Panc1 (cell line): ENCODE measurements around the gene SLC4A7. TPM values are rescaled to one million over a fixed set of nuclear protein-coding genes. Genes with fewer than 3 reads are reported as not detected.

ENCODE experiments used
- ATAC-seq: fragments of 200-7000 bp; cut with Tn5 transposase; 2 replicates; pipeline ENCODE4 v1.9.1; 2020; ENCODE audit warnings: mild to moderate bottlenecking, moderate library complexity
- BruUV-seq: library from RNA; stranded (reverse); fragments of 400-500 nt; replicated peaks from 2 replicates; lab custom pipeline; 2021; lab: Mats Ljungman, UMichigan
- CTCF ChIA-PET: fragments of 300-600 bp; sonication (Branson Sonifier 250); formaldehyde crosslinking; loops from one replicate; lab custom pipeline; 2022; ENCODE audit warnings: antibody characterized with exemption; lab: Charles Lee
- POLR2A ChIA-PET: fragments of 300-600 bp; sonication (Branson Sonifier 250); formaldehyde crosslinking; loops from one replicate; lab custom pipeline; 2022; ENCODE audit warnings: antibody characterized with exemption; lab: Charles Lee
- DNase-seq: peaks from one replicate; pipeline ENCODE4 v3.0.0-alpha.2; 2010; ENCODE audit warnings: low read depth, low spot score
- H3K27ac ChIP-seq: 2 replicates; pipeline ENCODE4 v1.5.1; 2011; ENCODE audit warnings: mild to moderate bottlenecking, low read length, inconsistent platforms
- H3K27me3 ChIP-seq: fragments of 200-500 bp; sonication (Bioruptor generic); 2 replicates; pipeline ENCODE4 v1.6.0; 2014; ENCODE audit warnings: low read length, inconsistent platforms; ENCODE audit not compliant: control insufficient read depth, insufficient read depth
- H3K36me3 ChIP-seq: fragments of 200-500 bp; sonication (Bioruptor generic); 2 replicates; pipeline ENCODE4 v1.5.1; 2014; ENCODE audit warnings: inconsistent platforms, mild to moderate bottlenecking, low read length, moderate library complexity; ENCODE audit not compliant: control insufficient read depth, insufficient read depth
- H3K4me1 ChIP-seq: 2 replicates; pipeline ENCODE4 v1.5.1; 2011; ENCODE audit warnings: inconsistent platforms, mild to moderate bottlenecking, low read length, moderate library complexity; ENCODE audit not compliant: control insufficient read depth, insufficient read depth
- H3K4me3 ChIP-seq, 2 experiments: 2 replicates each; pipeline ENCODE4 v1.5.1; 2011 to 2012; ENCODE audit warnings: low read depth in 2 of 2, low read length in 2 of 2, mild to moderate bottlenecking in 2 of 2, inconsistent platforms in 1 of 2, moderate library complexity in 1 of 2
- H3K9me3 ChIP-seq: fragments of 200-500 bp; sonication (Bioruptor generic); 2 replicates; pipeline ENCODE4 v1.5.1; 2014; ENCODE audit warnings: low read depth, mild to moderate bottlenecking, inconsistent platforms, low read length, moderate library complexity; ENCODE audit not compliant: control insufficient read depth, insufficient read depth
- CTCF ChIP-seq: fragments of 450-650 bp; IDR thresholded peaks from 2 replicates; pipeline ENCODE4 v1.5.1; 2017; ENCODE audit warnings: mild to moderate bottlenecking
- POLR2AphosphoS5 ChIP-seq: IDR thresholded peaks from 2 replicates; pipeline ENCODE4 v1.6.1; 2012; ENCODE audit warnings: mild to moderate bottlenecking, low read depth, low read length, moderate library complexity
- REST ChIP-seq, 2 experiments: IDR thresholded peaks; 2 replicates each; pipeline ENCODE4 v1.6.1; 2011 to 2012; ENCODE audit warnings: low read depth in 2 of 2, control low read depth in 1 of 2, low read length in 1 of 2, mild to moderate bottlenecking in 1 of 2, moderate library complexity in 1 of 2; ENCODE audit not compliant: insufficient read depth in 1 of 2
- SIN3A ChIP-seq: IDR thresholded peaks from 2 replicates; pipeline ENCODE4 v1.6.1; 2012; ENCODE audit warnings: low read depth, mild to moderate bottlenecking, low read length, moderate library complexity, borderline replicate concordance; ENCODE audit not compliant: insufficient read depth
- in situ Hi-C: cut with HindIII; loops from 2 replicates; pipeline ENCODE4 v1.10.0; 2016; ENCODE audit warnings: low sequenced_read_pairs, low pct_unique_long_range_greater_than_20kb
- intact Hi-C: fragments of 100-400 bp; cut with micrococcal nuclease; formaldehyde crosslinking; loops from one replicate; pipeline ENCODE4 v1.10.0; 2022; ENCODE audit not compliant: unreplicated experiment
- total RNA-seq: library from RNA; stranded (reverse); gene quantifications from one replicate; pipeline ENCODE4 v1.2.1, GENCODE V29; 2021; ENCODE audit not compliant: unreplicated experiment

SLC4A7 gene
- total RNA-seq, 1 experiment from 2014 or later, result 99.4 TPM

GRCh38 chr3:27483117-27484014 is 818 bp downstream of the SLC4A7 start:
- POLR2A ChIA-PET, result interaction anchor here (1.0 kb wide), 1 partner anchor 16 kb away, joined by 6 read pairs; no protein-coding TSS in a partner anchor
- intact Hi-C loops, result loop anchor here (5.0 kb wide), 3 partner anchors 39 to 199 kb away; no protein-coding TSS in a partner anchor
- TF ChIP-seq REST (IDR thresholded peaks at IDR 0.05; ENCODE audit: insufficient read depth in 1 of 2, low read depth in 2 of 2, low read length in 1 of 2) (no peak), POLR2AphosphoS5 (peak; percentile 34; the same call in 1 of the 2 replicates)
- in situ Hi-C loops, result no loop called here
- ATAC-seq (peak; percentile 19), DNase-seq (no peak)
- CTCF ChIA-PET, result no interaction called here
- H3K4me1 ChIP-seq, result peaks cover 20% of the 10 kb centered on the region
- no peaks in the 10 kb centered on the region for H3K9me3 ChIP-seq
- H3K27me3 ChIP-seq, result no peaks in the 10 kb centered on the region
- peak overlapping the region; percentile 95 for H3K27ac ChIP-seq
- no TSS peak for BruUV-seq
- H3K36me3 ChIP-seq, result no peaks in the 10 kb centered on the region
- H3K4me3 ChIP-seq, result peak overlapping the region; percentile 78 to 86

GRCh38 chr3:27479806-27480543 is 4.2 kb downstream of the SLC4A7 start:
- TF ChIP-seq POLR2AphosphoS5 (0 out of 2 replicates have a peak, but pooled peaks have one; percentile 18), SIN3A (no peak), REST (IDR thresholded peaks at IDR 0.05; ENCODE audit: insufficient read depth in 1 of 2, low read depth in 2 of 2, low read length in 1 of 2) (no peak), CTCF (no peak)
- POLR2A ChIA-PET, result no interaction called here
- Histone ChIP-seq H3K27me3 (no peaks in the 10 kb centered on the region), H3K4me1 (peaks cover 31% of the 10 kb centered on the region), H3K4me3 (peak overlapping the region; percentile 78 to 86), H3K36me3 (peaks cover 2% of the 10 kb centered on the region; the same call in 1 of the 2 replicates), H3K27ac (peak overlapping the region; percentile 95), H3K9me3 (no peaks in the 10 kb centered on the region)
- in situ Hi-C loops (no loop called here), intact Hi-C loops (loop anchor here (5.0 kb wide), 3 partner anchors 42 to 202 kb away; no protein-coding TSS in a partner anchor)
- ATAC-seq, result no peak
- no peak for DNase-seq
- CTCF ChIA-PET, result no interaction called here
- BruUV-seq, result no TSS peak
